GM12878 (cell line): Measurements from ENCODE around the gene IBTK. TPM values are rescaled to one million over a fixed set of nuclear protein-coding genes. Genes with fewer than 3 reads are reported as not detected.

ENCODE experiments used
- ATAC-seq: fragments of 200-7000 bp; cut with Tn5 transposase; 3 replicates; pipeline ENCODE4 v1.9.1; 2020; ENCODE audit warnings: mild to moderate bottlenecking, moderate library complexity
- BruUV-seq: library from RNA; stranded (reverse); fragments of 400-500 nt; replicated peaks from 2 replicates; lab custom pipeline; 2021; lab: Mats Ljungman, UMichigan
- CTCF ChIA-PET: fragments of 300-600 bp; sonication (Branson Sonifier 250); formaldehyde crosslinking; extraction: SDS; loops from one replicate; lab custom pipeline; 2021; ENCODE audit warnings: inconsistent platforms; lab: Yijun Ruan, JAX
- POLR2A ChIA-PET: fragments of 350-600 bp; formaldehyde crosslinking; extraction: SDS; loops from one replicate; lab custom pipeline; 2021; ENCODE audit warnings: inconsistent platforms; lab: Charles Lee
- RAD21 ChIA-PET: fragments of 300-600 bp; sonication (Branson Sonifier 250); formaldehyde crosslinking; loops from one replicate; lab custom pipeline; 2023; ENCODE audit warnings: antibody characterized with exemption; ENCODE audit not compliant: unreplicated experiment; lab: Charles Lee
- SMC1A ChIA-PET: fragments of 300-600 bp; sonication (Branson Sonifier 250); formaldehyde crosslinking; loops from one replicate; lab custom pipeline; 2023; ENCODE audit not compliant: unreplicated experiment, uncharacterized antibody; lab: Charles Lee
- DNase-seq: peaks from one replicate; pipeline ENCODE4 v3.0.0-alpha.2; 2011; ENCODE audit warnings: low read depth, low spot score
- FAIRE-seq: peaks from 3 replicates; lab custom pipeline; 2011; peaks lifted over from hg19 to GRCh38; lab: Jason Lieb, UNC
- H2AFZ ChIP-seq: 2 replicates; pipeline ENCODE4 v1.6.0; 2011; ENCODE audit warnings: low read depth, low read length, control low read depth; ENCODE audit not compliant: control insufficient read depth
- H3K27ac ChIP-seq: 2 replicates; pipeline ENCODE4 v1.5.1; 2011; ENCODE audit warnings: control low read depth; ENCODE audit not compliant: control insufficient read depth, insufficient read depth
- H3K27me3 ChIP-seq, 2 experiments: replicated peaks in 1 of 2; 2 replicates each; pipeline versions ENCODE4 v1.6.0 to v1.6.1; 2011; ENCODE audit warnings: low read length in 1 of 2; ENCODE audit not compliant: control insufficient read depth in 2 of 2, insufficient read depth in 2 of 2
- H3K36me3 ChIP-seq, 2 experiments: 2 replicates each; pipeline ENCODE4 v1.5.1; 2011; ENCODE audit warnings: low read length in 1 of 2; ENCODE audit not compliant: control insufficient read depth in 2 of 2, insufficient read depth in 2 of 2
- H3K4me1 ChIP-seq: 2 replicates; pipeline ENCODE4 v1.6.1; 2011; ENCODE audit warnings: mild to moderate bottlenecking, low read length, moderate library complexity, mixed read lengths; ENCODE audit not compliant: control insufficient read depth, insufficient read depth
- H3K4me2 ChIP-seq: 2 replicates; pipeline ENCODE4 v1.6.0; 2011; ENCODE audit warnings: control low read depth; ENCODE audit not compliant: control insufficient read depth, insufficient read depth
- H3K4me3 ChIP-seq: fragments of 200-600 bp; sonication (generic); 2 replicates; pipeline ENCODE4 v1.5.1; 2016
- H3K79me2 ChIP-seq: 2 replicates; pipeline ENCODE4 v1.6.0; 2011; ENCODE audit warnings: low read length; ENCODE audit not compliant: control insufficient read depth, insufficient read depth
- H3K9ac ChIP-seq: 2 replicates; pipeline ENCODE4 v1.8.0; 2011; ENCODE audit warnings: low read length, control low read depth, mixed read lengths; ENCODE audit not compliant: control insufficient read depth, insufficient read depth
- H3K9me3 ChIP-seq: replicated peaks from 3 replicates; pipeline ENCODE4 v1.5.1; 2011; ENCODE audit warnings: mild to moderate bottlenecking, low read length; ENCODE audit not compliant: control insufficient read depth, insufficient read depth
- H4K20me1 ChIP-seq: 2 replicates; pipeline ENCODE4 v1.6.0; 2011; ENCODE audit not compliant: control insufficient read depth, insufficient read depth
- ATF7 ChIP-seq: fragments of 450-650 bp; IDR thresholded peaks from 2 replicates; pipeline ENCODE4 v1.6.1; 2016; ENCODE audit warnings: low read depth, mild to moderate bottlenecking
- BMI1 ChIP-seq: fragments of 450-650 bp; IDR thresholded peaks from 2 replicates; pipeline ENCODE4 v1.6.1; 2016; ENCODE audit warnings: mild to moderate bottlenecking, moderate library complexity, borderline replicate concordance
- CEBPB ChIP-seq, 2 experiments: fragments of 150-350 bp in 1 of 2; IDR thresholded peaks; 2 replicates each; pipeline ENCODE4 v1.6.1; 2012 to 2014; ENCODE audit warnings: low read depth in 2 of 2, low read length in 2 of 2, borderline replicate concordance in 1 of 2, inconsistent platforms in 1 of 2
- FOXM1 ChIP-seq: IDR thresholded peaks from 2 replicates; pipeline ENCODE4 v1.6.1; 2012; ENCODE audit warnings: low read depth, mild to moderate bottlenecking, inconsistent platforms, low read length, moderate library complexity
- JUND ChIP-seq: IDR thresholded peaks from 2 replicates; pipeline ENCODE4 v1.6.1; 2012; ENCODE audit warnings: low read depth, mild to moderate bottlenecking, low read length, improper control_type of control experiment, moderate library complexity
- KDM1A ChIP-seq: fragments of 200-600 bp; sonication (generic); IDR thresholded peaks from 2 replicates; pipeline ENCODE4 v1.6.1; 2016; ENCODE audit warnings: borderline replicate concordance
- SIX5 ChIP-seq: IDR thresholded peaks from 2 replicates; pipeline ENCODE4 v1.6.1; 2011; ENCODE audit warnings: mild to moderate bottlenecking, low read depth, low read length, moderate library complexity; ENCODE audit not compliant: severe bottlenecking
- SUPT20H ChIP-seq: IDR thresholded peaks from 2 replicates; pipeline ENCODE4 v1.6.1; 2011; ENCODE audit warnings: low read depth, mild to moderate bottlenecking, low read length, moderate library complexity, borderline replicate concordance; ENCODE audit not compliant: control insufficient read depth
- TCF12 ChIP-seq: IDR thresholded peaks from 2 replicates; pipeline ENCODE4 v1.6.1; 2011; ENCODE audit warnings: low read depth, mild to moderate bottlenecking, low read length
- TCF3 ChIP-seq: IDR thresholded peaks from 2 replicates; pipeline ENCODE4 v1.6.1; 2012; ENCODE audit warnings: low read depth, mild to moderate bottlenecking, low read length, borderline replicate concordance; ENCODE audit not compliant: insufficient read depth
- YY1 ChIP-seq: IDR thresholded peaks from 2 replicates; pipeline ENCODE4 v1.6.1; 2011; ENCODE audit warnings: low read depth, mild to moderate bottlenecking, low read length
- ZBTB33 ChIP-seq: fragments of 450-650 bp; IDR thresholded peaks from 2 replicates; pipeline ENCODE4 v1.6.1; 2017; ENCODE audit warnings: mild to moderate bottlenecking
- ZNF217 ChIP-seq: fragments of 450-650 bp; IDR thresholded peaks from 2 replicates; pipeline ENCODE4 v1.6.1; 2017; ENCODE audit warnings: antibody characterized with exemption, mild to moderate bottlenecking
- ZNF622 ChIP-seq: fragments of 450-650 bp; IDR thresholded peaks from 2 replicates; pipeline ENCODE4 v1.6.1; 2017; ENCODE audit warnings: mild to moderate bottlenecking, inconsistent platforms
- WGBS: methylation state at CpG from one replicate; pipeline ENCODE4 v1.1.6; 2016; ENCODE audit warnings: low lambda C conversion rate; ENCODE audit not compliant: insufficient replicate concordance, insufficient coverage; ENCODE audit errors: missing lambda C conversion rate; 5-methylcytosine and 5-hydroxymethylcytosine counted together
- in situ Hi-C: fragments of 300-500 bp; cut with MboI; formaldehyde crosslinking; loops from 9 replicates; pipeline ENCODE4 v1.14.3; 2018; ENCODE audit warnings: mixed read lengths
- intact Hi-C: fragments of 100-400 bp; cut with micrococcal nuclease; formaldehyde crosslinking; loops from one replicate; pipeline ENCODE4 v1.14.2; 2022; ENCODE audit not compliant: unreplicated experiment
- polyA plus RNA-seq, 11 experiments: library from polyadenylated mRNA; depleted of rRNA in 4 of 11; unstranded in 6 of 11; stranded (reverse) in 5 of 11; fragments of >200 nt; fragmentation: Nextera tagmentation in 4 of 11; fragmentation: Illumina TruSeq in 1 of 11; extraction: Ambion mirVana in 4 of 11; extraction: Trizol in 1 of 11; gene quantifications; 1 replicate in 1 of 11; 2 replicates in 10 of 11; pipeline versions ENCODE4 v1.2.1 to v1.2.3, GENCODE V29; 2011 to 2016; ENCODE audit warnings: inconsistent platforms in 2 of 11, missing spikeins in 2 of 11, low read depth in 1 of 11
- total RNA-seq, 4 experiments: library from RNA; depleted of rRNA in 3 of 4; stranded (reverse); fragments of >200 nt in 3 of 4; fragmentation: Illumina TruSeq in 1 of 4; extraction: Trizol in 1 of 4; gene quantifications; 2 replicates each; pipeline versions ENCODE4 v1.2.1 to v1.2.3, GENCODE V29; 2013 to 2021
- TF ChIP-seq, protein P1 (sequence below): fragments of 450-650 bp; IDR thresholded peaks from 2 replicates; pipeline ENCODE4 v1.6.1; 2017; ENCODE audit warnings: mild to moderate bottlenecking, low read depth, inconsistent platforms; ENCODE audit not compliant: poor library complexity, severe bottlenecking
- TF ChIP-seq, protein P2 (sequence below): fragments of 450-650 bp; IDR thresholded peaks from 2 replicates; pipeline ENCODE4 v1.6.1; 2018; ENCODE audit warnings: borderline replicate concordance, mild to moderate bottlenecking; ENCODE audit not compliant: partially characterized antibody

The IBTK gene
- total and polyA plus RNA-seq, 10 of the 15 experiments (the other 5 are each of a cell fraction or from before 2014, with no cell fraction given) = 12.0 to 32.1 (median 20.9) TPM

GRCh38 chr6:82246802-82247504, 591 bp downstream of the IBTK start:
- BruUV-seq = TSS peak; percentile 63
- H3K4me3 ChIP-seq = peak overlapping the region; percentile 76
- in situ Hi-C loops = loop anchor here (5.0 to 10.0 kb wide), 2 partner anchors 810 to 958 kb away; no protein-coding TSS in a partner anchor
- no peaks in the 10 kb centered on the region for H4K20me1 ChIP-seq
- ChIA-PET RAD21 (interaction anchor here (0.6 to 2.9 kb wide), 2 partner anchors 633 to 819 kb away, joined by 3 to 20 read pairs; partner anchors contain the start of genes DOP1A and UBE3D), POLR2A (interaction anchor here (1.3 to 1.6 kb wide), 2 partner anchors 818 to 821 kb away, joined by 3 read pairs; no protein-coding TSS in a partner anchor), SMC1A (interaction anchor here (1.0 to 1.1 kb wide), 2 partner anchors 14 to 19 kb away, joined by 3 read pairs; no protein-coding TSS in a partner anchor), CTCF (interaction anchor here (4.0 kb wide), 1 partner anchor 819 kb away, joined by 39 read pairs; the partner anchor contains the start of genes DOP1A and UBE3D)
- H3K9me3 ChIP-seq = no peaks in the 10 kb centered on the region; the same call in 2 of the 3 replicates
- DNase-seq (no peak), FAIRE-seq (no peak), ATAC-seq (peak; percentile 69)
- peak overlapping the region; percentile 19 for H3K4me2 ChIP-seq
- H3K27me3 ChIP-seq = no peaks in the 10 kb centered on the region
- peak overlapping the region; percentile 81 for H3K9ac ChIP-seq
- no peaks in the 10 kb centered on the region for H3K36me3 ChIP-seq
- H3K27ac ChIP-seq = peak overlapping the region; percentile 76
- peaks cover 48% of the 10 kb centered on the region for H3K79me2 ChIP-seq
- H2AFZ ChIP-seq = peak overlapping the region; percentile 96
- under 1% methylated on average over 23 of the region's 32 CpGs for WGBS
- H3K4me1 ChIP-seq = peaks cover 6% of the 10 kb centered on the region; the same call in 1 of the 2 replicates
- intact Hi-C loops = loop anchor here (10.0 kb wide), 1 partner anchor 948 kb away; the partner anchor contains the start of genes PGM3 and RWDD2A
- no peak for TF ChIP-seq SIX5
- no peak for TF ChIP-seq ZNF217
- no peak for TF ChIP-seq SUPT20H
- TF ChIP-seq, protein P1, sequence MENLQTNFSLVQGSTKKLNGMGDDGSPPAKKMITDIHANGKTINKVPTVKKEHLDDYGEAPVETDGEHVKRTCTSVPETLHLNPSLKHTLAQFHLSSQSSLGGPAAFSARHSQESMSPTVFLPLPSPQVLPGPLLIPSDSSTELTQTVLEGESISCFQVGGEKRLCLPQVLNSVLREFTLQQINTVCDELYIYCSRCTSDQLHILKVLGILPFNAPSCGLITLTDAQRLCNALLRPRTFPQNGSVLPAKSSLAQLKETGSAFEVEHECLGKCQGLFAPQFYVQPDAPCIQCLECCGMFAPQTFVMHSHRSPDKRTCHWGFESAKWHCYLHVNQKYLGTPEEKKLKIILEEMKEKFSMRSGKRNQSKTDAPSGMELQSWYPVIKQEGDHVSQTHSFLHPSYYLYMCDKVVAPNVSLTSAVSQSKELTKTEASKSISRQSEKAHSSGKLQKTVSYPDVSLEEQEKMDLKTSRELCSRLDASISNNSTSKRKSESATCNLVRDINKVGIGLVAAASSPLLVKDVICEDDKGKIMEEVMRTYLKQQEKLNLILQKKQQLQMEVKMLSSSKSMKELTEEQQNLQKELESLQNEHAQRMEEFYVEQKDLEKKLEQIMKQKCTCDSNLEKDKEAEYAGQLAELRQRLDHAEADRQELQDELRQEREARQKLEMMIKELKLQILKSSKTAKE = peak; percentile 18
- TF ChIP-seq YY1 = no peak
- peak; percentile 16; the same call in 1 of the 2 replicates for TF ChIP-seq JUND
- TF ChIP-seq TCF12 = no peak
- no peak for TF ChIP-seq CEBPB (IDR thresholded peaks at IDR 0.05; ENCODE audit: borderline replicate concordance in 1 of 2, low read depth in 2 of 2, low read length in 2 of 2)
- TF ChIP-seq KDM1A = no peak
- TF ChIP-seq BMI1 = no peak
- TF ChIP-seq ATF7 = peak; percentile 40; the same call in 1 of the 2 replicates
- TF ChIP-seq TCF3 = no peak
- TF ChIP-seq ZBTB33 = no peak
- no peak for TF ChIP-seq FOXM1
- TF ChIP-seq ZNF622 = no peak
- TF ChIP-seq, protein P2, sequence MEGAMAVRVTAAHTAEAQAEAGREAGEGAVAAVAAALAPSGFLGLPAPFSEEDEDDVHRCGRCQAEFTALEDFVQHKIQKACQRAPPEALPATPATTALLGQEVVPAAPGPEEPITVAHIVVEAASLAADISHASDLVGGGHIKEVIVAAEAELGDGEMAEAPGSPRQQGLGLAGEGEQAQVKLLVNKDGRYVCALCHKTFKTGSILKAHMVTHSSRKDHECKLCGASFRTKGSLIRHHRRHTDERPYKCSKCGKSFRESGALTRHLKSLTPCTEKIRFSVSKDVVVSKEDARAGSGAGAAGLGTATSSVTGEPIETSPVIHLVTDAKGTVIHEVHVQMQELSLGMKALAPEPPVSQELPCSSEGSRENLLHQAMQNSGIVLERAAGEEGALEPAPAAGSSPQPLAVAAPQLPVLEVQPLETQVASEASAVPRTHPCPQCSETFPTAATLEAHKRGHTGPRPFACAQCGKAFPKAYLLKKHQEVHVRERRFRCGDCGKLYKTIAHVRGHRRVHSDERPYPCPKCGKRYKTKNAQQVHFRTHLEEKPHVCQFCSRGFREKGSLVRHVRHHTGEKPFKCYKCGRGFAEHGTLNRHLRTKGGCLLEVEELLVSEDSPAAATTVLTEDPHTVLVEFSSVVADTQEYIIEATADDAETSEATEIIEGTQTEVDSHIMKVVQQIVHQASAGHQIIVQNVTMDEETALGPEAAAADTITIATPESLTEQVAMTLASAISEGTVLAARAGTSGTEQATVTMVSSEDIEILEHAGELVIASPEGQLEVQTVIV = no peak
